HG02588 (cell line): ENCODE measurements around the gene ZNF865.
"Not testable (repeated sequence)": the region's sequence is repeated elsewhere in the genome, so short reads cannot be mapped to it uniquely, and the experiment has no call there.

Source experiments
- ATAC-seq: cut with Tn5 transposase; IDR thresholded peaks from one replicate; pipeline ENCODE4 v1.9.1; 2021; ENCODE audit warnings: mild to moderate bottlenecking, moderate library complexity; ENCODE audit not compliant: unreplicated experiment

Gene ZNF865

GRCh38 chr19:55605637-55606470 is at the start of gene ZNF865:
Gene ZNF865 (plus strand): TSS chr19:55605647. CDS start chr19:55613619, 7,972 bp downstream.
- ATAC-seq = peak; percentile 17

- ATAC-seq = no peak
Measured at GRCh38 chr19:55559684-55560083, 45.8 kb upstream of the ZNF865 start.

- ATAC-seq = no peak
Measured at GRCh38 chr19:55563261-55563690, 42.2 kb upstream of the ZNF865 start.

GRCh38 chr19:55566823-55567222 is 38.6 kb upstream of the ZNF865 start:
- no peak for ATAC-seq

GRCh38 chr19:55567708-55568328 is 37.6 kb upstream of the ZNF865 start:
- no peak for ATAC-seq

- ATAC-seq = not testable (repeated sequence)
Measured at GRCh38 chr19:55569477-55569876, 36.0 kb upstream of the ZNF865 start.

GRCh38 chr19:55573929-55574328 is 31.5 kb upstream of the ZNF865 start:
- ATAC-seq = not testable (repeated sequence)

- ATAC-seq = no peak
Measured at GRCh38 chr19:55576746-55577145, 28.7 kb upstream of the ZNF865 start.

- no peak for ATAC-seq
Measured at GRCh38 chr19:55578031-55578760, 27.3 kb upstream of the ZNF865 start.

GRCh38 chr19:55578761-55579747 is 26.4 kb upstream of the ZNF865 start:
- no peak for ATAC-seq

- ATAC-seq = no peak
Measured at GRCh38 chr19:55579766-55580621, 25.5 kb upstream of the ZNF865 start.

- no peak for ATAC-seq
Measured at GRCh38 chr19:55580628-55581144, 24.8 kb upstream of the ZNF865 start, which contains the start of gene ZNF579. Gene ZNF579 (minus strand): TSS chr19:55580848. CDS start chr19:55579639, 1,209 bp downstream.

GRCh38 chr19:55581145-55581822 is 24.2 kb upstream of the ZNF865 start:
- ATAC-seq = no peak

GRCh38 chr19:55581823-55582223 is 23.6 kb upstream of the ZNF865 start:
- ATAC-seq = no peak

- not testable (repeated sequence) for ATAC-seq
Measured at GRCh38 chr19:55582284-55582683, 23.2 kb upstream of the ZNF865 start.

GRCh38 chr19:55583897-55584296 is 21.6 kb upstream of the ZNF865 start:
- ATAC-seq = not testable (repeated sequence)

- ATAC-seq = no peak
Measured at GRCh38 chr19:55584871-55585270, 20.6 kb upstream of the ZNF865 start.

- ATAC-seq = no peak
Measured at GRCh38 chr19:55585658-55586339, 19.6 kb upstream of the ZNF865 start.
